Mucosa of descending colon (tissue), 3 donors: Measurements from ENCODE around the gene ELK3. TPM values are rescaled to one million over a fixed set of nuclear protein-coding genes. Genes with fewer than 3 reads are reported as not detected.

Experiments
- ATAC-seq: fragments of 200-7000 bp; cut with Tn5 transposase; one replicate; pipeline ENCODE4 v1.9.1; 2020; ENCODE audit warnings: mild to moderate bottlenecking, moderate library complexity
- DNase-seq, 3 donors: peaks; one replicate each; pipeline ENCODE4 v3.0.0-alpha.2; 2020
- H3K36me3 ChIP-seq: fragments of 200-600 bp; one replicate; pipeline ENCODE4 v1.8.0; 2021; ENCODE audit warnings: low read depth, mild to moderate bottlenecking
- H3K4me1 ChIP-seq: fragments of 200-600 bp; one replicate; pipeline ENCODE4 v1.8.0; 2021; ENCODE audit warnings: low read depth, mild to moderate bottlenecking
- H3K4me3 ChIP-seq: fragments of 200-600 bp; one replicate; pipeline ENCODE4 v1.8.0; 2021; ENCODE audit warnings: mild to moderate bottlenecking
- H3K9me3 ChIP-seq: fragments of 200-600 bp; one replicate; pipeline ENCODE4 v1.8.0; 2021; ENCODE audit warnings: mild to moderate bottlenecking
- intact Hi-C, 2 donors: fragments of 100-400 bp; cut with DNase I in 1 of 2; cut with micrococcal nuclease in 1 of 2; formaldehyde crosslinking; loops; one replicate each; pipeline versions ENCODE4 v1.11.0 to v1.11.1; 2022; cut with DNase I, micrococcal nuclease
- total RNA-seq, 3 donors: library from RNA; stranded (reverse); fragmentation: NEBNext Ultra II Directional in 2 of 3; extraction: Animal tissue kit (Norgen Biotek cat#: 25700) in 2 of 3; gene quantifications; one replicate each; pipeline versions ENCODE4 v1.2.1 to v1.2.4, GENCODE V29; 2021 to 2023
- TF ChIP-seq, protein P1 (sequence below): fragments of 200-600 bp; IDR thresholded peaks from one replicate; pipeline ENCODE4 v1.8.0; 2022; ENCODE audit warnings: antibody characterized with exemption, mild to moderate bottlenecking
- donor health status: DM: no; HTN: no; CAD: no; lungs with moderate emphysema.
- donor health status: DM: no; HTN: no; CAD: no.
- donor health status: DM: no; HTN: yes; CAD: no.

ELK3 gene
- total RNA-seq, 3 donors from 2014 or later, result 7.6 to 17.2 (median 12.0) TPM

DNA sequence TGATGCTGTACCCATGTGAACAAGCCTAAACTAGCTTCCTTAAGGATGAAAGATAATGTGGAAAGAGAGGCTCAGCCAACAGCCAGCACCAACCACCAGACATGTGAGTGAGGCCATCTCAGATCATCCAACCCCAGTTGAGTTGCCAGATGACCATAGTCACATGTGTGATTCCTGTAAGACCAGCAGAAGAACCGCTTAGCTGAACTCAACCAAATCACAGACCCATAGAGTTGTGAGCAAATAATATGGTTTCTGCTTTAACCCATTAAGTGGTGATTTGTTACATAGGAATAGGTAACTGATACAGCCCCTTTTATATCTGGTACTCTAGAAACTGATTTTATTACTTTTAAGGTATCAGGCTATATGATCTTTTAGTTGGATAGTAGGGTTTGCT is 17.6 kb upstream of the ELK3 start:
- Histone ChIP-seq H3K4me3 (no peak overlapping the region), H3K36me3 (no peaks in the 10 kb centered on the region), H3K9me3 (peaks cover 2% of the 10 kb centered on the region), H3K4me1 (no peaks in the 10 kb centered on the region)
- ATAC-seq (no peak), DNase-seq (no peak)
- TF ChIP-seq, protein P1, sequence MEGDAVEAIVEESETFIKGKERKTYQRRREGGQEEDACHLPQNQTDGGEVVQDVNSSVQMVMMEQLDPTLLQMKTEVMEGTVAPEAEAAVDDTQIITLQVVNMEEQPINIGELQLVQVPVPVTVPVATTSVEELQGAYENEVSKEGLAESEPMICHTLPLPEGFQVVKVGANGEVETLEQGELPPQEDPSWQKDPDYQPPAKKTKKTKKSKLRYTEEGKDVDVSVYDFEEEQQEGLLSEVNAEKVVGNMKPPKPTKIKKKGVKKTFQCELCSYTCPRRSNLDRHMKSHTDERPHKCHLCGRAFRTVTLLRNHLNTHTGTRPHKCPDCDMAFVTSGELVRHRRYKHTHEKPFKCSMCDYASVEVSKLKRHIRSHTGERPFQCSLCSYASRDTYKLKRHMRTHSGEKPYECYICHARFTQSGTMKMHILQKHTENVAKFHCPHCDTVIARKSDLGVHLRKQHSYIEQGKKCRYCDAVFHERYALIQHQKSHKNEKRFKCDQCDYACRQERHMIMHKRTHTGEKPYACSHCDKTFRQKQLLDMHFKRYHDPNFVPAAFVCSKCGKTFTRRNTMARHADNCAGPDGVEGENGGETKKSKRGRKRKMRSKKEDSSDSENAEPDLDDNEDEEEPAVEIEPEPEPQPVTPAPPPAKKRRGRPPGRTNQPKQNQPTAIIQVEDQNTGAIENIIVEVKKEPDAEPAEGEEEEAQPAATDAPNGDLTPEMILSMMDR, result no peak
- intact Hi-C loops, result no loop called here

DNA sequence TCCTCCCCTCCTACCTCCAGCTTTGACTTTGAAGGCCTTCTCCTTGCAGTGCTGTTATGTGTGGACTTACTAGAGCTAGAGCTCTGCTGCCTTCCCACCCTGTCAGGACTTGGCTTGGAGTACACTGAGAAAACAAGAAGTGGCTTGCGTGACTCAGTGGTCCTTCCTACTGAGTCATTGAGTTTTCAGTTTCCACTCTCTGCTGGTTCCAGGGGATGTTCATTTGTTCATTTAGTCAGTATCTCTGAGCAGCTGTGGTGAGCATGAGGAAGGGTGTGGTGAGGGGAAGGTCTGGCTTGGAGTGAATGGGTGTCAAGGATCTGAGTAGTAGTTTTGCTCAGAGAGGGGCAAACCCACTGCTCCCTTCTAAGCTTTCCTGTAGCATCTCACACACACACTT is 17.2 kb upstream of the ELK3 start:
- Histone ChIP-seq H3K4me1 (no peaks in the 10 kb centered on the region), H3K9me3 (peaks cover 2% of the 10 kb centered on the region), H3K36me3 (no peaks in the 10 kb centered on the region), H3K4me3 (no peak overlapping the region)
- DNase-seq (no peak), ATAC-seq (no peak)
- intact Hi-C loops, result no loop called here
- TF ChIP-seq, protein P1, result no peak

DNA sequence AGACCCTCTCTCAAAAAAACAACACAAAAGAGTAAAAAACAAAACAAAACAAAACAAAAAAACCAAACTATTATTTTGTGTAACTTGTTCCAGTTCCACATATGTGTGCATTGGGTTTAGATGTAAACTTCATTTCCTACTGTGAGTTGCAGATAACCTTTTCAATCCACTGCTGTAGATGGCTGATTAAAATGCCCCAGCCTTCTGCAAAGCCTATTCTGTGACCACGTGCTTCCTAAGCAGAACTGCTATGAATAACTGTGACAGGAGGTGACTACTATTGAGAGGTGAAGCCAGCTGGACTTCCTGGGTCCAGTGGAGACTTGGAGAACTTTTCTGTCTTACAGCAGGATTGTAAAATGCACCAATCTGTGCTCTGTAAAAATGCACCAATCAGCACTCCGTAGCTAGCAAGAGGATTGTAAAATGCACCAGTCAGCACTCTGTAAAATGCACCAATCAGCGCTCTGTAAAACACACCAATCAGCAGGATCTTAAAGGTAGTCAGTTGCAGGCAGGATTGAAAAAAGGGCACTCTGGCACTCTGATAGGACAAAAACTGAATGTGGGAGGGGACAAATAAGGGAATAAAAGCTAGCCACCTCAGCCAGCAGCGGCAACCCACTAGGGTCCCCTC is 10.3 kb upstream of the ELK3 start:
- DNase-seq (no peak), ATAC-seq (no peak)
- H3K4me1 ChIP-seq, result no peaks in the 10 kb centered on the region
- TF ChIP-seq, protein P1, result no peak
- H3K4me3 ChIP-seq, result no peak overlapping the region
- H3K9me3 ChIP-seq, result no peaks in the 10 kb centered on the region
- H3K36me3 ChIP-seq, result no peaks in the 10 kb centered on the region
- intact Hi-C loops, result no loop called here

DNA sequence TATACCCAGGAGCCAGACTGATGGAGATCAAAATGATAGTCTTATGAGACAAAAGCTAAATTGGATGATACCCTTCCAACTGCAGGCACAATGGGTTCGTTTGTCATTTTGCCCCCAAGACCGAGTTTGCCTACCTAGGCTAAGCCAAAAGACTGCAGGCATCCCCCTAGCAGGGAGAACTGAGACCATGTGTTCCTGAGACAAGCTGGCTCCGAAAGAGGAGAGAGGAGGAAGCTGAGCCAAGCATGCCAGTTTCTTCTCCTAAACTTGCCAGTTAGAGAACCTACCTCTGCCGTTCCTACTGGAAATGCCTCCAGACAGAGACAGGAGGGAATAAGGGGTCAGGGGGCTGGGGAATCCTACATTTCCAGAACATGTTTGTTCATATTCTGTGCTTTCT is 8.3 kb upstream of the ELK3 start:
- no peak for ATAC-seq
- TF ChIP-seq, protein P1, result no peak
- intact Hi-C loops, result no loop called here
- Histone ChIP-seq H3K4me3 (no peak overlapping the region), H3K9me3 (no peaks in the 10 kb centered on the region), H3K36me3 (no peaks in the 10 kb centered on the region), H3K4me1 (no peaks in the 10 kb centered on the region)
- DNase-seq, result no peak

DNA sequence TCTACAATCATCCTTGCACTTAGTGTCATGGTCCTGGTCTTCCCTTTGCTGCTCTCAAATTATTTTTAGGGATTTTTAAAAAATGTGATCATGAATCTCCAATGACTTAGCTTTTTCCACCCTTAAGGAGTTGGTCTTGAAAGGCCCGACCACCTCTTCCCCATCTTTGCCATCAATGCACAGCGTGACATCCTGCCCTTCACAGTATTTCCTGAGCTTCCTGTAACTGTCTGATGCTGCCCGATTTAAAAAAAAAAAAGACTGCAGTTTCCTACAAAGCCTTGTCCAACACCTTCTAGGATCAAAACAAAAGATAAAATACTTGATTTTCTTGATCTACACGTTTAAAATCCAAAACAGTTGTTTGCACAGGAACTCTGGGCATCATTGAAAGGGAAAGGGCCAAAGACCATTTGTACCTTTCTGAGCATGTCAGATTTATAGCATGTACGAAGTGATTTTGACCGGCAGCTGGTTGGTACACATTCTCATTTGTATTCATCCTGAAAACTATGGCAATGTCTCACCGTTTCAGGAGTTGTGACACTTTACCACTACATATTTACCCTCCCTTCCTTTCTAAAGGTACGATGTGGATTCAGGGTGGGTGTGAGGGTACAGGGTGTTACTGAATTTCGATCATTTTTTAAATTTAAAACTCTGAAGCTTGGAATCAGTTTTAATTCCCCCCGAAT is 7.4 kb upstream of the ELK3 start:
- Histone ChIP-seq H3K36me3 (no peaks in the 10 kb centered on the region), H3K4me1 (no peaks in the 10 kb centered on the region), H3K9me3 (no peaks in the 10 kb centered on the region), H3K4me3 (no peak overlapping the region)
- no peak for DNase-seq
- intact Hi-C loops, result no loop called here
- TF ChIP-seq, protein P1, result no peak
- no peak for ATAC-seq
